ENCODE data around the gene WDR1. TPM values are rescaled to one million over a fixed set of nuclear protein-coding genes. Genes with fewer than 3 reads are reported as not detected.

Gene WDR1
- polyA plus RNA-seq, 3 donors, result 199 to 219 (median 202) TPM

Other genes starting within 250 kb of the WDR1 start
- 10 to 100 TPM in 1 of 3 donors, 1 to 10 TPM in 2; 8.4 to 11.3 (median 9.0) TPM for gene SLC2A9, start 95.3 kb downstream of the WDR1 start, polyA plus RNA-seq (ENCODE audit: insufficient read length in 3 of 3)